Activated CD8-positive, alpha-beta memory T cell treated with anti-CD3 and anti-CD28 coated beads for 36 hours (primary cell): ENCODE measurements around the gene DNAH2. TPM values are rescaled to one million over a fixed set of nuclear protein-coding genes. Genes with fewer than 3 reads are reported as not detected.

Source experiments
- CTCF ChIA-PET: fragments of 350-600 bp; sonication (Branson Sonifier 250); formaldehyde crosslinking; loops from one replicate; lab custom pipeline; 2021; ENCODE audit warnings: antibody characterized with exemption; lab: Charles Lee
- POLR2A ChIA-PET: fragments of 350-600 bp; sonication (Branson Sonifier 250); formaldehyde crosslinking; loops from one replicate; lab custom pipeline; 2021; ENCODE audit warnings: antibody characterized with exemption; lab: Charles Lee
- total RNA-seq, 2 experiments: library from RNA; stranded (reverse); gene quantifications; one replicate each; pipeline ENCODE4 v1.2.3, GENCODE V29; 2021

The DNAH2 gene
- total RNA-seq, 2 experiments from 2014 or later = 0.10 to 0.23 TPM

- POLR2A ChIA-PET = interaction anchor here (0.7 to 4.3 kb wide), 4 partner anchors 14 to 252 kb away, joined by 3 to 41 read pairs (median 16); partner anchors contain the start of genes FXR2 and MPDU1
- CTCF ChIA-PET = interaction anchor here (1.4 to 3.5 kb wide), 6 partner anchors 16 to 364 kb away, joined by 3 to 13 read pairs (median 8); partner anchors contain the start of genes CNTROB, SAT2 and TRAPPC1
These were observed 28.7 kb upstream of the DNAH2 start for GRCh38 chr17:7688808-7689316.

- ChIA-PET POLR2A (no interaction called here), CTCF (no interaction called here)
These were observed 22.0 kb upstream of the DNAH2 start for GRCh38 chr17:7695586-7695985.

GRCh38 chr17:7697828-7698588 is 19.5 kb upstream of the DNAH2 start:
- CTCF ChIA-PET = no interaction called here
- POLR2A ChIA-PET = no interaction called here

- CTCF ChIA-PET = no interaction called here
- POLR2A ChIA-PET = no interaction called here
These were observed 17.0 kb upstream of the DNAH2 start for GRCh38 chr17:7700510-7700909.

- ChIA-PET CTCF (no interaction called here), POLR2A (no interaction called here)
These were observed 15.9 kb upstream of the DNAH2 start for GRCh38 chr17:7701681-7702080.

- CTCF ChIA-PET = interaction anchor here (1.3 kb wide), 1 partner anchor 14 kb away, joined by 3 read pairs; no protein-coding TSS in a partner anchor
- POLR2A ChIA-PET = interaction anchor here (0.6 to 0.7 kb wide), 3 partner anchors 14 to 208 kb away, joined by 4 to 11 read pairs (median 4); partner anchors contain the start of gene WRAP53
These were observed 14.8 kb upstream of the DNAH2 start for GRCh38 chr17:7702776-7703175.

GRCh38 chr17:7703584-7704479 is 13.7 kb upstream of the DNAH2 start:
- POLR2A ChIA-PET = interaction anchor here (0.5 to 1.5 kb wide), 6 partner anchors 15 to 789 kb away, joined by 3 to 11 read pairs (median 4); partner anchors contain the start of genes TP53 and WRAP53
- CTCF ChIA-PET = no interaction called here

GRCh38 chr17:7704601-7705268 is 12.8 kb upstream of the DNAH2 start, which contains the start of gene EFNB3:
Gene EFNB3 (plus strand): TSS chr17:7705202. CDS start chr17:7705599, 397 bp downstream.
- ChIA-PET POLR2A (interaction anchor here (1.5 kb wide), 1 partner anchor 18 kb away, joined by 6 read pairs; the partner anchor contains the start of gene TP53), CTCF (no interaction called here)

- ChIA-PET POLR2A (interaction anchor here (0.8 to 1.0 kb wide), 2 partner anchors 19 to 221 kb away, joined by 3 read pairs; partner anchors contain the start of gene POLR2A), CTCF (interaction anchor here (0.5 kb wide), 1 partner anchor 180 kb away, joined by 3 read pairs; no protein-coding TSS in a partner anchor)
These were observed 12.0 kb upstream of the DNAH2 start for GRCh38 chr17:7705269-7706255.

GRCh38 chr17:7706631-7707354 is 10.8 kb upstream of the DNAH2 start:
- ChIA-PET POLR2A (interaction anchor here (1.0 kb wide), 1 partner anchor 20 kb away, joined by 3 read pairs; no protein-coding TSS in a partner anchor), CTCF (no interaction called here)

GRCh38 chr17:7707446-7707845 is 10.1 kb upstream of the DNAH2 start:
- CTCF ChIA-PET = no interaction called here
- POLR2A ChIA-PET = no interaction called here

GRCh38 chr17:7707858-7708750 is 9.4 kb upstream of the DNAH2 start:
- ChIA-PET POLR2A (no interaction called here), CTCF (no interaction called here)

- POLR2A ChIA-PET = no interaction called here
These were observed 8.5 kb upstream of the DNAH2 start for GRCh38 chr17:7709031-7709430.

GRCh38 chr17:7710301-7710700 is 7.2 kb upstream of the DNAH2 start:
- POLR2A ChIA-PET = no interaction called here
- CTCF ChIA-PET = no interaction called here

More at GRCh38 chr17:7709031-7709430, 8.5 kb upstream of the DNAH2 start:
- CTCF ChIA-PET = no interaction called here

GRCh38 chr17:7711051-7711755 is 6.3 kb upstream of the DNAH2 start:
- ChIA-PET CTCF (no interaction called here), POLR2A (no interaction called here)
